Measurements from ENCODE around the gene TRAF1. TPM values are rescaled to one million over a fixed set of nuclear protein-coding genes. Genes with fewer than 3 reads are reported as not detected.

Gene TRAF1
- total and polyA plus RNA-seq, 2 of the 13 experiments (the other 11 are each of a cell fraction or from before 2014, with no cell fraction given) = 0.44 to 1.0 TPM

DNA sequence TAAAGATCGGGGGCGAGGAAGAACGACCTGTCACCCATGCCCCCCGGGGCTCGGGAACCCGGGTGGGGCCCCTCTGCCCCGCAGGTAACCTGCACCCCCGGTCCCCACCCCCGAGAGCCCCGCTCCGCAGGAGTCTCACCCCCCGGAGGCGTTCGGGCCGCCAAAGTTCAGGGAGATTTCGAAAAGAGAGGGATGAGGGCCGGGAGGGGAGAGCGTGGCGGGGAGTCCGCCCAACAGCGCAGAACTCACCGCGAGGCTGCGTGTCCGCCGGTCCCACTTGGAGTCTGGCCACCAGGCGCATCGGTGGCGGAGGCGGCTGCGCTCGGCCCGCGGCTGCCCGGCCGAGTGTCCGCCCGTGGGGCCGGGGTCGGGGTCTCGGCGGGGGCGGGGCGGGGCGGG, 49.8 kb downstream of the TRAF1 start, which contains the start of gene PHF19 (continued):
- TF ChIP-seq HNRNPH1 (optimal IDR thresholded peaks at IDR 0.05; ENCODE audit: low read depth, low read length) (no peak), ZNF607 (CRISPR knock-in tag; IDR thresholded peaks at IDR 0.05; ENCODE audit: borderline replicate concordance) (no peak), ZNF776 (CRISPR knock-in tag; IDR thresholded peaks at IDR 0.05) (no peak), ZMAT3 (CRISPR knock-in tag; conservative IDR thresholded peaks at IDR 0.05) (no peak), ZFP82 (CRISPR knock-in tag; IDR thresholded peaks at IDR 0.05; ENCODE audit: borderline replicate concordance) (no peak), CBFB (CRISPR knock-in tag; IDR thresholded peaks at IDR 0.05) (no peak), GPN1 (CRISPR knock-in tag; IDR thresholded peaks at IDR 0.05; ENCODE audit: borderline replicate concordance) (no peak), GATAD1 (CRISPR knock-in tag; IDR thresholded peaks at IDR 0.05) (no peak), NFYC (CRISPR knock-in tag; IDR thresholded peaks at IDR 0.05) (no peak), NCOA2 (CRISPR knock-in tag; IDR thresholded peaks at IDR 0.05) (no peak), ZNF263 (CRISPR knock-in tag; IDR thresholded peaks at IDR 0.05) (peak; percentile 45; the same call in 1 of the 2 replicates), KLF9 (CRISPR knock-in tag; IDR thresholded peaks at IDR 0.05; ENCODE audit: low read depth) (no peak), ARNT2 (CRISPR knock-in tag; IDR thresholded peaks at IDR 0.05; ENCODE audit: low read depth) (no peak), HNRNPK (IDR thresholded peaks at IDR 0.05; ENCODE audit: low read depth, low read length, poor library complexity, severe bottlenecking) (peak; percentile 47), ZNF331 (CRISPR knock-in tag; IDR thresholded peaks at IDR 0.05) (no peak), PRMT3 (CRISPR knock-in tag; IDR thresholded peaks at IDR 0.05; ENCODE audit: borderline replicate concordance, low read depth) (peak; percentile 4; the same call in 1 of the 2 replicates), ZNF773 (CRISPR knock-in tag; IDR thresholded peaks at IDR 0.05; ENCODE audit: borderline replicate concordance) (peak; percentile 63; the same call in 1 of the 2 replicates), SPEN (CRISPR knock-in tag; IDR thresholded peaks at IDR 0.05; ENCODE audit: low read depth) (0 out of 2 replicates have a peak, but pooled peaks have one; percentile 6), TP53 (CRISPR knock-in tag; conservative IDR thresholded peaks at IDR 0.05) (no peak), SOX13 (IDR thresholded peaks at IDR 0.05) (no peak), SOX13 (CRISPR knock-in tag; conservative IDR thresholded peaks at IDR 0.05 in 1 of 2, IDR thresholded peaks at IDR 0.05 in 1 of 2) (no peak), THAP11 (CRISPR knock-in tag; IDR thresholded peaks at IDR 0.05) (no peak), POLR2A (IDR thresholded peaks at IDR 0.05; ENCODE audit: insufficient read depth in 1 of 2, low read depth in 2 of 2, low read length in 2 of 2) (peak in 1 of 2 experiments; percentile 25; a peak in 1 of 4 replicates), TMF1 (CRISPR knock-in tag; IDR thresholded peaks at IDR 0.05; ENCODE audit: low read depth) (no peak), SMAD9 (CRISPR knock-in tag; IDR thresholded peaks at IDR 0.05) (no peak), ZNF878 (CRISPR knock-in tag; IDR thresholded peaks at IDR 0.05) (no peak), AGO2 (optimal IDR thresholded peaks at IDR 0.05; ENCODE audit: low read depth, low read length) (peak; percentile 12), ZNF234 (CRISPR knock-in tag; conservative IDR thresholded peaks at IDR 0.05) (0 out of 2 replicates have a peak, but pooled peaks have one; percentile 25), ZNF557 (CRISPR knock-in tag; IDR thresholded peaks at IDR 0.05) (no peak), TCF12 (IDR thresholded peaks at IDR 0.05) (no peak), TCF12 (CRISPR knock-in tag; IDR thresholded peaks at IDR 0.05) (no peak), BCL6 (CRISPR knock-in tag; IDR thresholded peaks at IDR 0.05) (no peak), ISL2 (CRISPR knock-in tag; IDR thresholded peaks at IDR 0.05) (0 out of 2 replicates have a peak, but pooled peaks have one; percentile 4), ZC3H4 (CRISPR knock-in tag; IDR thresholded peaks at IDR 0.05; ENCODE audit: borderline replicate concordance) (peak; percentile 83; the same call in 1 of the 2 replicates), SP4 (CRISPR knock-in tag; IDR thresholded peaks at IDR 0.05) (no peak)
- TF ChIP-seq, protein P1, sequence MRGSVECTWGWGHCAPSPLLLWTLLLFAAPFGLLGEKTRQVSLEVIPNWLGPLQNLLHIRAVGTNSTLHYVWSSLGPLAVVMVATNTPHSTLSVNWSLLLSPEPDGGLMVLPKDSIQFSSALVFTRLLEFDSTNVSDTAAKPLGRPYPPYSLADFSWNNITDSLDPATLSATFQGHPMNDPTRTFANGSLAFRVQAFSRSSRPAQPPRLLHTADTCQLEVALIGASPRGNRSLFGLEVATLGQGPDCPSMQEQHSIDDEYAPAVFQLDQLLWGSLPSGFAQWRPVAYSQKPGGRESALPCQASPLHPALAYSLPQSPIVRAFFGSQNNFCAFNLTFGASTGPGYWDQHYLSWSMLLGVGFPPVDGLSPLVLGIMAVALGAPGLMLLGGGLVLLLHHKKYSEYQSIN (CRISPR knock-in tag; IDR thresholded peaks at IDR 0.05; ENCODE audit: borderline replicate concordance) = no peak

Measured in HepG2 (cell line).